ENCODE results near the gene TCP11L2. TPM values are rescaled to one million over a fixed set of nuclear protein-coding genes. Genes with fewer than 3 reads are reported as not detected.

TCP11L2 gene
- total RNA-seq (2013), result 57.5 TPM
- 10 to 100 TPM; 23.5 to 37.3 (median 35.8) TPM for polyA plus RNA-seq
- polyA minus RNA-seq, result 35.7 and 42.2 TPM in 2 replicates
- total RNA-seq, result 37.4 to 178 (median 99.9) reads per million in 11 experiments

- intact Hi-C loops (cut with micrococcal nuclease), result loop anchor here (5.0 kb wide), 4 partner anchors 35 to 75 kb away; partner anchors contain the start of genes CKAP4 (in 2 of the 2) and POLR3B (in 2 of the 2)
- TF ChIP-seq CTCF (IDR thresholded peaks at IDR 0.05), result no peak
- peak within 1 kb of the TSS; percentile 74 to 87 (median 86) for H3K4me3 ChIP-seq (replicated peaks in 1 of 3; ENCODE audit: low read depth in 2 of 3, low read length in 3 of 3)
- H3K4me1 Mint-ChIP-seq, result peaks cover 50% of the 10 kb centered on the region
- peak within 1 kb of the TSS; percentile 82 for H3K4me2 ChIP-seq (replicated peaks; ENCODE audit: extremely low read depth, low read length, poor library complexity, severe bottlenecking)
- H2AFZ ChIP-seq (ENCODE audit: insufficient read depth, low read depth, low read length, poor library complexity, severe bottlenecking), result peak within 1 kb of the TSS; percentile 95
- no peaks in the 10 kb centered on the region for H3K27me3 Mint-ChIP-seq (ENCODE audit: low read depth in 3 of 3)
- H3K9me3 Mint-ChIP-seq, result no peaks in the 10 kb centered on the region
- H3K36me3 Mint-ChIP-seq, result peaks cover 9 to 17% of the 10 kb centered on the region in 2 donors
- peak; percentile 80 to 83 (median 83) for DNase-seq
- H3K27ac Mint-ChIP-seq, result peak within 1 kb of the TSS; percentile 98 to 100 (median 99)
- no peaks in the 10 kb centered on the region for H3K9me3 ChIP-seq (replicated peaks in 1 of 2; ENCODE audit: control insufficient read depth in 1 of 2, insufficient read depth in 1 of 2, low read length in 2 of 2)
- H3K4me3 Mint-ChIP-seq, result peak within 1 kb of the TSS; percentile 86 to 92
- H3K36me3 ChIP-seq (replicated peaks in 1 of 2; ENCODE audit: control insufficient read depth in 1 of 2, insufficient read depth in 2 of 2, low read length in 2 of 2), result peaks cover under 1 to 4% of the 10 kb centered on the region in 2 donors
- peak within 1 kb of the TSS; percentile 86 to 98 for H3K27ac ChIP-seq (ENCODE audit: low read depth in 1 of 2, low read length in 2 of 2)
- peaks cover 41 to 48% of the 10 kb centered on the region in 2 donors for H3K4me1 ChIP-seq (ENCODE audit: control insufficient read depth in 1 of 2, insufficient read depth in 2 of 2, low read length in 2 of 2)
- H3K79me2 ChIP-seq (ENCODE audit: insufficient read depth, low read length), result peaks cover 23% of the 10 kb centered on the region
- peaks cover under 1% of the 10 kb centered on the region for H4K20me1 ChIP-seq (ENCODE audit: insufficient read depth, low read length)
- peak within 1 kb of the TSS; percentile 92 for H3K9ac ChIP-seq (ENCODE audit: insufficient read depth, low read length, poor library complexity, severe bottlenecking)
- WGBS (ENCODE audit: insufficient coverage), result under 1% methylated on average over 57 of the region's 76 CpGs
- H3K27me3 ChIP-seq (ENCODE audit: control insufficient read depth in 2 of 2, insufficient read depth in 2 of 2, low read length in 2 of 2), result no peaks in the 10 kb centered on the region
Observed at GRCh38 chr12:106302401-106303201, at the start of gene TCP11L2. Gene TCP11L2, plus strand, starts transcription at chr12:106302733. Its CDS starts 8,343 bp downstream, at chr12:106311076.

GRCh38 chr12:106254724-106255123 lies 47.8 kb upstream of the TCP11L2 start:
- Histone ChIP-seq H3K36me3 (replicated peaks in 1 of 2; ENCODE audit: control insufficient read depth in 1 of 2, insufficient read depth in 2 of 2, low read length in 2 of 2) (no peaks in the 10 kb centered on the region), H3K9ac (ENCODE audit: insufficient read depth, low read length, poor library complexity, severe bottlenecking) (no peak overlapping the region), H3K27ac (ENCODE audit: low read depth in 1 of 2, low read length in 2 of 2) (no peak overlapping the region), H3K4me1 (ENCODE audit: control insufficient read depth in 1 of 2, insufficient read depth in 2 of 2, low read length in 2 of 2) (peaks cover 27 to 28% of the 10 kb centered on the region in 2 donors), H3K27me3 (ENCODE audit: control insufficient read depth in 2 of 2, insufficient read depth in 2 of 2, low read length in 2 of 2) (no peaks in the 10 kb centered on the region), H3K79me2 (ENCODE audit: insufficient read depth, low read length) (peaks cover 3% of the 10 kb centered on the region), H3K4me2 (replicated peaks; ENCODE audit: extremely low read depth, low read length, poor library complexity, severe bottlenecking) (no peak overlapping the region), H3K9me3 (replicated peaks in 1 of 2; ENCODE audit: control insufficient read depth in 1 of 2, insufficient read depth in 1 of 2, low read length in 2 of 2) (no peaks in the 10 kb centered on the region), H3K4me3 (replicated peaks in 1 of 3; ENCODE audit: low read depth in 2 of 3, low read length in 3 of 3) (no peak overlapping the region), H2AFZ (ENCODE audit: insufficient read depth, low read depth, low read length, poor library complexity, severe bottlenecking) (no peak overlapping the region), H4K20me1 (ENCODE audit: insufficient read depth, low read length) (no peaks in the 10 kb centered on the region)
- no peak for TF ChIP-seq CTCF (IDR thresholded peaks at IDR 0.05)
- WGBS (ENCODE audit: insufficient coverage), result 100% methylated on average over 3 of the region's 3 CpGs
- Mint-ChIP-seq H3K36me3 (peaks cover 3 to 4% of the 10 kb centered on the region in 2 donors), H3K27ac (no peak overlapping the region), H3K27me3 (ENCODE audit: low read depth in 3 of 3) (peaks cover 0 to 3% (median 0%) of the 10 kb centered on the region in 3 donors), H3K4me1 (peaks cover 27% of the 10 kb centered on the region), H3K4me3 (no peak overlapping the region), H3K9me3 (peaks cover 0 to 6% (median 0%) of the 10 kb centered on the region in 7 donors)
- intact Hi-C loops (cut with micrococcal nuclease), result no loop called here
- no peak for DNase-seq

Measured in CD14-positive monocyte (primary cell).